Right lobe of liver (tissue), 4 donors: ENCODE results near the gene EMILIN3.

Experiments used
- CTCF ChIP-seq, 4 donors: fragments of 200-600 bp in 3 of 4; fragments of 450-650 bp in 1 of 4; IDR thresholded peaks; one replicate each; pipeline versions ENCODE4 v1.5.1 to v1.8.0; 2016 to 2022; ENCODE audit warnings: antibody characterized with exemption in 4 of 4, mild to moderate bottlenecking in 2 of 4
- POLR2A ChIP-seq: fragments of 450-650 bp; IDR thresholded peaks from one replicate; pipeline ENCODE4 v1.6.1; 2017; ENCODE audit warnings: antibody characterized with exemption, mild to moderate bottlenecking
- donor health status: DM: no; HTN: no; CAD: no.
- donor health status: DM: no; HTN: no; CAD: no.
- donor health status: DM: no; HTN: yes; CAD: no.

- no peak for TF ChIP-seq POLR2A
- no peak for TF ChIP-seq CTCF (IDR thresholded peaks at IDR 0.05)
These were observed 11.4 kb downstream of the EMILIN3 start for GRCh38 chr20:41355192-41355591.
